ENCODE data around the gene BCHE.

The BCHE gene

DNA sequence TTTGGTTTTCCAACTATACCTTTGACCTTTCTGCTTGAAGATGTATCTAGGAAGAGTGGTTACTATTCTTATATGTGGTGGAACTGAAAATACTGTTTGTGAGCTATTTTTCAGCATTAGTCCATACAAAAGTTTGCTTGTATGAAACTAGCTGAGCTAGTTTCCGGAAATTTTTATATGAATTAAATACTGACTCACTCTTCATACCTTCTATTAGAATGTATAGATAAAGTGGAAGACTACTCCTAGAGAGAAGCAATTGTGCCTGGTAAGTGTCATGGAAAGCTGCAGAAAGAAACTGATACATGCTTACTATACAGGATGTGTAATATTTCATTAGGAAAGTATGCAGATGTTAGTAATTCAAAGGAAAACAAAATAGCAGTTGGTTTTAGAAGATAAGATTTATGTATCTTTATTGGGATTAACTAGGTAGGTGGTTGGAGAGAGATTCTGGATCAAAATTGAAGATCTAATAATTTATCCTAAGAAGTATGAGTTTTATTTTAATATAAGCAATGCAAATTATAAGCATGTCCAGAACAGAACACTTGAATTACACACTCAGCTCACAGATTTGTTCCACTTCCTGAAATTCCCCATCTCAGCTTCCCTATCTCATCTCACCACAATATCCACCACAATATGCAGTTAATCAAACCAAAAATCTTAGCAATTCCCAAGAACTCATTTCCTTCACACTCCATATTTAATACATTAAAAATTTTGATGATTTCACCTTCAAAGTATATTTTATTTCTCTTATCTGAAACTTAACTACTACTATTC, 82.8 kb downstream of the BCHE start:
- no peak for DNase-seq (ENCODE audit: low read depth in 2 of 2, low spot score in 1 of 2)

DNA sequence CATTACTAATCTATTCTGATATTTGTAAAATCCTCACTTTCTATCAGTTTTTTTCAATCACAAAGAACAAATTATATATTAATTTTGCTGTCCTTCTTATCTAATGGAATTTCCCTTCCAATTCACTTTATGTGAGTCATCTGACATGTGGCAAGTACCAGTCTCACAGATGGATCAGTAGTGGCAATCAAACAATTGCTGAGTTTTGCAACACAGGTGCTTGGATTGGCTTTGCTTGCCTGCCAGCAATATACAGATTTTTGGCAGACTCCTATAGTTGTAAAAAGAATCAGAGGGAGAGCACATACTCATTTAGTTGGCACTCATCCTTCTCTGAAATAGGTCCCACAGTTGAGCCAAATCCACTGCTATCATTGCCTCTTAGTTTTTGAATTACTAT, 83.7 kb downstream of the BCHE start:
- no peak for DNase-seq (ENCODE audit: low read depth in 2 of 2, low spot score in 1 of 2)

DNA sequence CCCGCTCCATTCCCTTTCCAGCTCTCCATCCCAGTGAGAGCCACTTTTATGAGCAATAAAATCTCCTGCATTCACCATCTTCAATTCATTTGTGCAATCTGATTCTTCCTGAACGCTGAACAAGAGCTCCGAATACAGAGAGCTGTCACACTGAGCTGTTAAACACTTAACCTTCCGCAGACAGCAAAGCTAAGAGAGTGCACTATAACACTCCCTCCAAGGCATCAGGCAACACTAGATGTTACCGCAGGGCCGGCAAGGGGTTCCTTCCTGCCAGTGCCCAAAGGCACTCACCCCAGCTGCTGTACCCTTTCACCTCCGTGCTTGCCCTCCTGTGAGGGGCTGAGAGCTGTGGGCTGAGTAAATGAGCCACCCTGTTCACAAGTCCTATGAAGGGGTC, 85.6 kb downstream of the BCHE start:
- DNase-seq (ENCODE audit: low read depth in 2 of 2, low spot score in 1 of 2): no peak

DNA sequence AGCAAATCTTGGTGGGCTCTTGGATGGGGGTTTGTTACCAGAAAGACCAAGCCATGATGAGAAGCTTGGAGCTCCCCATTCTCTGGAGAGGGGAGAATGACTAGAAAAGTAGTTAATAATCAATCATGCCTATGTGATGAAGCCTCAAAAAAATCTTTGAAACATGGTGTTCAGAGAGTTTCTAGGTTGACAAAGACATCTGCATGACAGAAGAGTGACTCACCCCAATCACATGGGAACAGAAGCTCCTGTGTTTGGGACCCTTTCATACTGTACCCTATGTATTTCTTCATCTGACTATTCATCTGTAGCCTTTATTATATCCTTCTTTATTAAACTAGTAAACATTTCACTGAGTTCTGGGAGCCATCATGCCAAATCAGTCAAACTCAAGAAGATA, 87.4 kb downstream of the BCHE start:
- DNase-seq (ENCODE audit: low read depth in 2 of 2, low spot score in 1 of 2): no peak

DNA sequence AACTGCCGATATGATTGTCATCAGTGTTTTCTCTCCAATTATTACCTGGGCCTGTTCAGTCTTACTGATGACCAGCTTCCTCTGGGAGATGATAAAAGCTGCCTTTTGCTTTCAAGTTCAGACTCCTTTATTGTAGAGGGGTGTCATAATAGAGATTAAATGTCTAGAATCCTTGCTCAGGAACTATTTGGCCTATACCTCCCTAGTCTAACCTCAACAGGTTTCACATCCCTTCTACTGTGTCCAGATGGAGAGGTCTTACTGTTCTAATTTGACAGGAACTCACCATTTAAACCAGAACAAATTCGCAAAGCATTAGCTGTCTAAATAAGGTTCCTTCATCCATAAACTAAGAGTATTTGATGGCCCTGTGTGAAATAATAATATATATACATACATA, 88.0 kb downstream of the BCHE start:
- DNase-seq (ENCODE audit: low read depth in 2 of 2, low spot score in 1 of 2): no peak

DNA sequence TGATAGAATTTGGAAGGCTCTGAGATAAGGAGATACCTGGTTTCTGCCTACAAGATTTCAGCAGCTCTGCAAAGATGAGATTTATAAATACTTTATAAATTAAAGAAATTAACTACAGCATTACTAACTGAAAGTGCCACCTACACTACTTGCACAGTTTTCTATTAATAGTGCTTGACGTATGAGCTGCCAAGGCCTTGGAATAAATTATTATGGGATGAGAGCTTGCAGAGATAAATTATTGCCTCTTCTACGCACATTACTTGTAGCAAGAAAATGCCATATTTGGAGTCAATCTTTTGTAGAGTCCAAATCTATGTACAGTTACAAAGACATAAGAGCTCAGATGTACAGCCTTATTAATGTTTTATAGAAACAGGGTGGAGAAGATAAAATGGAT, 89.1 kb downstream of the BCHE start:
- DNase-seq (ENCODE audit: low read depth in 2 of 2, low spot score in 1 of 2): no peak

DNA sequence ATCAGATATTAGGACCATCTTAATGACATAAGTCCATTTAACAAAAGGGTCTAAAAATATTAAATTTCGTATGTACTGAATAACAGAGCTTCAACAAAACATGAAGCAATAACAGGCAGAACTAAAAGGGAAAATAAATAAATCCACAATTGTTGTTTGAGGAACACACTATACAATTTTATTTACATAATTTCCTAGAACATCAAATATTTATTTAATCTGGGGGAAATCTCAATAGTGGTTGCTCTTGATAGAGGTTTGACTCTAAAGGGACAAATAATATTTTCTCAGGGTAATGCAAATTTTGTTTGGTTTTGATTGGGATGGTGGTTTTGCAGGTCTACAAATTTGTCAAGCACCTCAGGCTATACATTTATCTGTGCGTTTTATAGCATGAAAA, 90.3 kb downstream of the BCHE start:
- no peak for DNase-seq (ENCODE audit: low read depth in 2 of 2, low spot score in 1 of 2)

DNA sequence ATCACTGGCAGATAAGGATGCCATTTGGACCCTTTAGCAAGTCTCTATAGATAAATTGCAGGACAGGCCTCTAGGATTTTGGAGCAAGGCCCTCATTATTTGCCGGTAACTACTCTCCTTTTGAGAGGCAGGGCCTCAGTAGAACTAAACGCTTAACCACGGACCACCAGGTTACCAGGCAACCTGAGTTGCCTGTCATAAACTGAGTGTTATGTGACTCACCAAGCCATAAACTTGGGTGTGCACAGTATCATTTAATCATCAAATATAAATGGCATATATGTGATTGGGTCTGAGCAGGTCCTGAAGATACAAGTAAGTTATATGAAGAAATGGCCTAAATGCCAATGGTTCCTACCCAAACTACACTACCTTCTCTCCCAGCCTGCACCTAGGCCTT, 93.2 kb downstream of the BCHE start:
- DNase-seq (ENCODE audit: low read depth in 2 of 2, low spot score in 1 of 2): no peak

DNA sequence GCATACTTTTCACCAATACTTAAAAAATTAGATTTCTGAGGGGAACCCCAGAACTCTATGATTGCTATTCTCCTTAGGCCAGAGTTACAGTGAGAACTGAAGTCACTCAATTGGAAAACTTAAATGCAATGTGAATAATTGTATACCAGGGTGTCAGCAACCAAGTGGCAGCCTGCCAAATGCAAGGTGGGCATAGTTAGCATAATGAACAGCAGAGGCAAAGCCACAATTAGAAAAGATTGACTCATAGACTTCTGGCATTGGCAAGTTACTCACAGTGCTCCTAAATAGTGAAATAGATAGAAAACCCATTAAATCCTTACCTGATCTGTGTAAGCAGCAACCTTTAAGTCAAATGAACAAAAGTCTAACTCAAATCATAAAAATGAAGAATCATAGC, 94.9 kb downstream of the BCHE start:
- DNase-seq (ENCODE audit: low read depth in 2 of 2, low spot score in 1 of 2): no peak

DNA sequence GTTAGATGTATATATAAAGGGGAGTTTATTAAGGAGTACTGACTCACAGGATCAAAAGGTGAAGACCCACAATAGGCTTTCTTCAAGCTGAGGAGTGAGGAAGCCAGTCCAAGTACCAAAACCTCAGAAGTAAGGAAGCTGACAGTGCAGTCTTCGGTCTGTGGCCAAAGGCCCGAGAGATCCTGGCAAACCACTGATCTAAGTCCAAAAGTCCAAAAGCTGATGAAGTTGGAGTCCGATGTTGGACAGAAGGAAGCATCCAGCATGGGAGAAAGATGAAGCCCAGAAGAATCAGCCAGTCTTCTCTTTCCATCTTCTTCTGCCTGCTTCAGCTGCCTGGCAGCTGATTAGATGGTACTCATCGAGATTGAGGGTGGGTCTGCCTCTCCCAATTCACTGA, 107.5 kb downstream of the BCHE start:
- DNase-seq (ENCODE audit: low read depth in 2 of 2, low spot score in 1 of 2): no peak

DNA sequence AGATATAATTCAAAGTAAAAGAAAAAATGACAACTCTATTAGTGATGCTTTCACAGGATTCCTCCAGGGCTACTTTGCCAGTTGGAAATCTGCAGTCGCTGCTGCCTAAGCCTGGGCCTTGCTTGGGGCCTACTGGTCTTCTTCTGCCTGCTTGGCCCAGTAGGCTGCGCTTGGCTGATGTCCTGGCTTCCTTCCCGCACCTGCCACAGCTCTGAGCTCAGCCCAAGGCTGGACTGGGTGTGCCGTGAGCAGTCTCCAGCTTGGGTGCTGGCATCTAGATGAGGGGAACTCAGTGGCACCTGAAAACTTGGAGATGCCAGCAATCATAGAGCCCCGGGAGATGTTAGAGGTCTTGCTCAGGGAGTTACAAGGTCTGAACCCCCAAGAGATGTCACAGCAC, 108.3 kb downstream of the BCHE start:
- no peak for DNase-seq (ENCODE audit: low read depth in 2 of 2, low spot score in 1 of 2)

DNA sequence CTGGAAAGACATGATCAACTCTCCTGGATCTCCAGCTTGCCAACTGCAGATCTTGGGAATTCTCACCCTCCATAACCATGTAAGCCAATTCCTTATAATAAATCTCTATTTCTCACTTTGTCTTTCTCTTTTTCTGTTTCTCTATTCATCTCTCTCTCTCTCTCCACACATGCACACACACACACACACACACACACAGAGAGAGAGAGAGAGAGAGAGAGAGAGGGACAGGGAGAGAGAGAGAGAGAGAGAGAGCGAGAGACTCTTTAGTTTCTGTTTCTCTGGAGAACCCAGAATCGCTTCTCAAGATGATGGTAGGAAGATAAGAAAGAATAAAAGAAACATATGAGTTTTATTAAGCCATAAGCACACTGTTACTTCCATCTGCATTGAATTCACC, 111.9 kb downstream of the BCHE start:
- DNase-seq (ENCODE audit: low read depth in 2 of 2, low spot score in 1 of 2): no peak

Data from stimulated activated CD8-positive, alpha-beta memory T cell treated with anti-CD3 and anti-CD28 coated beads, Interleukin-4, amount 100 ng/mL, for 1 hour (primary cell).